Renal pelvis (tissue), 4 donors: ENCODE measurements around the gene PCNA. TPM values are rescaled to one million over a fixed set of nuclear protein-coding genes. Genes with fewer than 3 reads are reported as not detected.

Source experiments
- DNase-seq: peaks from one replicate; pipeline ENCODE4 v3.0.0-alpha.2; 2013
- polyA plus RNA-seq, 3 donors: library from polyadenylated mRNA; unstranded; fragments of 120-200 nt; gene quantifications; one replicate each; pipeline ENCODE4 v1.2.1, GENCODE V29; 2013; ENCODE audit not compliant: insufficient read length in 3 of 3

Gene PCNA
- polyA plus RNA-seq, 3 donors: 157 to 190 (median 161) TPM

DNA sequence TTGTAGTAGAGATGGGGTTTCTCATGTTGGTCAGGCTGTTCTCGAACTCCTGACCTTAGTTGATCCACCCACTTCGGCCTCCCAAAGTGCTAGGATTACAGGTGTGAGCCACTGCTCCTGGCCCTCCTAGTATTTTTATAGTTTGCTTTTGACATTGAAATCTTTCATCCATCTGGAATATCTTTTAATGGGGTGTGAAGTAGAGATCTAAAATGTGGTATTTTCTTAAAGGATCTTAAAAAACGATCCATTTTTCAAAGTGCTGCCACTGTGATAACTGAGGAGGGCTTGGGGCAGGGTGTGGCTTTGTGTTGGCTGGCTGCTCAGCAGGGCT is 30.1 kb upstream of the PCNA start:
- DNase-seq: no peak

DNA sequence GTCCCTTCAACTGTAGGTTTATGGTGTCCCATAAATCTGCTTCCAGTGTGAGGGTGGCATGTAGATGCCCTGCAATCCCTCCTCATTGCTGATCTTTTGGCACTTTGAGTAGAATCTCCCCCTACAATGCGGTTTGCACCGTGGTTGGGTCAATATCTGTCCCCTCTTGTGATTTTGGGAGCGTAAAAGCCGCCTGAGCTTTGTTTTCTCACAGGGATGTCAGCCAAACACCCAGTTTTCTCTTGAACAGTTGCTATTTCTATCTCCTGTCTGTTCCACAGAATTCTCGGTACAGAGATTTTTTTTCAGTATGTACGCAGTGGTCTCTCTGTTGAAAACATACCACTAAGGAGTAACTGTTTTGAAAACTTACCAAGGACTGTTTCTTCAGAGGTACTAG is 28.8 kb upstream of the PCNA start:
- no peak for DNase-seq

DNA sequence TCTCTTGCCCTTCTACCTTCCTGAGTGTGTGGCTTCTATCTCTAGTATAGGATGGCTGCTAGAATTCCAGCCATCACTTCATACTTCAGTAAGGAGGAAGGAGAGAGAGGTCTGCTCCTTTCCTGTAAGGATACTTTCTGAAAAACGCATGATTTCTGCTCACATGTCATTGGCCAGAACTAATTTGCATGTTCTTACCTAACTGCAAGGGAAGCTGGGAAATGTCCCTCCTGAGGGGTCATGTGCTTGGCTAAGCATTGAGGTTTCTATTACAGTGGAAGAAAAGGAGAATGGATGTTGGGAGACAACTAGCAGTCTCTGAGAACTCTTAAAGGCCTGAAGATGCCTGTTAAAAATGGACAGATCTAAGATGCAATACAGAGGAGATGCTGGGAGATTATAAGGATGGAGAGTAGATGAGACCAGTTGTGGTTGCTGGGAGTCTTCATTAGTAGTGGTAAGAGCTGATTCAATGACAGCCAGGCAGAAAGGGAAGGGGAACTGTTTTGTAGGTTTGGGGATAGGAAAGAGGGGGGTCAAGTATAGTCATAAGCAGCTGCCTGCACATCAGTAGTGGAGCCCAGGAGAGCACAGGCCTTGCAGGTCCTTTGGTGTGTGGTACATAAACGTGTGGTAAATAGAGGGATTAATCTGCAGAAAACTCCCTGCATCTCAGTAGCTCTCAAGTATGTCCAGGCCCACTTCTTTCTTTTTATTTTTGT is 27.3 kb upstream of the PCNA start:
- no peak for DNase-seq

DNA sequence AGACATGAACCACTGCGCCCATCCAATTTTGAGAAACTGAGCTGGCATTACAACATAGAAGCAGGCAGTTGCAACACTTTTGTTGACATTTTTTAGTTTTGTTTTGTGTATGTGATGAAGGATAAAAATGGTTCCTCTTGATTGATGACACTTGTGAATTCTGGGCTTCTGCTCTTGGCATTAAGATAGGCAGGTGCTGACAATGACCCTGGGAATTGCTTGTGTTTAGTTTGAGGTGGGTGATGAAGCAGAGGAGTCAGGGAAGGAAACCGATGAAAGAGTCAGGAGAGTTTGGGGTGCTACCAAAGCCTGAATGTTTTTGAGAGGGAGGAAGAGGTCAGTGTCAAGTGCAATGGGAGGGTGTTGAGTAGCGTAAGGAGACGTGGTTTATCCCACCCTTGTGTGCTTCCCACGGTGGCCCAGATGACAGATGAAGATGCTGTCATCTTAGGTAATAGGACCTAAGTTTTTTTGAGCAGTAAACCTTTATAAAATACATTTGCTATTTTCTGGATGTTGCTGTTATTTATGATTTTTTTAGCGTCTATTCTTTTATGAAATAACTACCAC is 26.4 kb upstream of the PCNA start:
- DNase-seq: no peak

DNA sequence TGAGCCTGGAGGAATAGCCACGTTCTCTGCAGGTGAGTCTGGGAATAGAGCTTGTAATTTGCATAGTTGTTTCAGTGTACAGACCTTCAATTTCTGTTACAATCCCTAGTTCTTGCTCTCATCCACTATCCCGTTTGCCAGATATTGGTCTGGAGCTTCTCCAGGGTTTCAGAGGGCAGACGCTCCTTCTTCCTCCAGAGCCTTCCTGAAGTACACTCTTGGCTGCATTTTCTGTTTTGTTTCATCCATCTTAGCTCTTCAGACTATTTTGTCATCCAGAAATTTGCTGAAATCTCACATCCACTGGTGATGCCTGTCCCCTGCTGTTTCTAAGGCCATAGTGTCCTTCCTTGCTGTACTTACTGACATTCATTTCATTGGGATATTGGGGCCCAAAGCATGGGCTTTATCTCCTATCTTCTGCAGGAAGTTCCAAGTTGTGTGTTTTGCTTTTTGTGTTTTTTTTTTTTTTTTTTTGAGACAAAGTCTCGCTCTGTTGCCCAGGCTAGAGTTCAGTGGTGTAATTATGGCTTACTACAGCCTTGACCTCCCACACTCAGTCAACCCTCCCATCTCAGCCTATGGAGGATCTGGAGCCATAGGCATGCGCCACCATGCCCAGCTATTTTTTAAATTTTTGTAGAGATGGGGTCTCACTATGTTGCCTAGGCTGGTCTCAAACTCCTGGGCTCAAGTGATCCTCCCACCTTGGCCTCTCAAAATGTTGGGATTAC is 25.8 kb upstream of the PCNA start:
- DNase-seq: no peak

DNA sequence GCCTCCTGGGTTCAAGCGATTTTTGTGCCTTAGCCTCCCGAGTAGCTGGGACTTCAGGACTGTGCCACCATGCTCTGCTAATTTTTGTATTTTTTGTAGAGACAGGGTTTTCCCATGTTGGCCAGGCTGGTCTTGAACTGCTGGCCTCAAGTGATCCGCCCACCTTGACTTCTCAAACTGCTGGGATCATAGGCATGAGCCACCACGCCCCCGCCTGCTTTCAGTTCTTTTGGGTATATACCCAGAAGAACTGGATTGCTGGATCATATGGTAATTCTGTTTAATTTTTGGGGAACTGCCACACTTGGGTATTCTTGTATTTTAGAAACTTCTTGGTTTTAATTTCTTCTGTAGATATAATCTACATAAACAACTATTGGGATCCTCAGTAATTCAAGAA is 24.1 kb upstream of the PCNA start:
- no peak for DNase-seq

DNA sequence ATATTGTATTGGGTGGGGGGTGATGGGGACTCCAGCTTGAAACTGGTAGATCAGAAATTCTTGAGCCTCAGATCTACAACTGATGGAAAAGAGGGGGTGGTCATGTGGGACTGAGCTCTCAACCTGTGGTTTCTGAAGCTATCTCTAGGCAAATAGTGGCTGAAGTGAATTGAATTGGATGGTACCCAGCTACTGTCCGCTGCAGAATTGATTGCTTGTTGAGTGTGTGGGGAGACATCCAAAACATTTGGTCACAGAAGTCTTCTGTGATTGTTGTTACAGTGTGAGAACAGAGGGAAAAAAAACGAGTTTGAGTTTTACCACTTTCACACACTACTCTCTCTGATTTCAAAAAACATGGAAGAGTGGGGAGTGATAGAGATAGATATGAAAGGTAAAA is 21.9 kb upstream of the PCNA start:
- DNase-seq: no peak

DNA sequence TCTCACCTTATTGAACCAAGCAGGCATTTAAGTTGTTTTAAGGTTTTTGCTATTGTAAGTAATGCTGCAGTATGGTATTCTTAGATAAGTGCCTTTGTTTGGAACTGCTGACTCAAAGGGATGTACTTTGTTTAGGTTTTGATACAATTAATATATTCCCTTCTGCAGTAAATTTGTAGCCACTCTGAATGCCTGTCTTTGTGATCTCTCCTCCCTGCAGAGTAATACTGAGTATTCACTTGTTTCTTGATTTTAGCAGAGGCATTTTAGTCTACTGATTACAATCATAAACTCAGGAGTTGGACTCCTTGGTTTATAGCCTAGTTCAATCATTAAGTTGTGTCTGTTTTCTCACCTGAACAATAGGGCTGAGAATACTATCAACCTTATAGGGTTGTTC is 20.4 kb upstream of the PCNA start:
- no peak for DNase-seq

DNA sequence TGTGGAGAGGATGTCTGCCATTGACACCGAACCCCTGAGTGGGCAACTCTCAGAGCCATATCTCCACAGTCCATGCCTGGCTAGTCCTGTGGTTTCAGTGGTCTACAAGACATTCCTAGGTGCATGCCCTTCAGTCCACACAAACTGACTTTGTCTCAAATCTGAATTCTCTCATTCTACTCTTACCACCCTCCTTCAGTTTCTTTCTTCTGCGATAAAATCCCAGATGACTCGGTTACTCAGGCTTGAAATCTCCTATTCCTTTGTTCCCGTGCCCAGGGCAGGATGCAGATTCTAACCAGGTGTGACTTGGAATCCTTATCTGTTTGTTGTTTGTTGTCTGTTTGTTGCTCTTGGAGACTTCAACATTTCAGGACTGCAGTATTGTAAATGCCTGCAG is 16.3 kb upstream of the PCNA start:
- no peak for DNase-seq

DNA sequence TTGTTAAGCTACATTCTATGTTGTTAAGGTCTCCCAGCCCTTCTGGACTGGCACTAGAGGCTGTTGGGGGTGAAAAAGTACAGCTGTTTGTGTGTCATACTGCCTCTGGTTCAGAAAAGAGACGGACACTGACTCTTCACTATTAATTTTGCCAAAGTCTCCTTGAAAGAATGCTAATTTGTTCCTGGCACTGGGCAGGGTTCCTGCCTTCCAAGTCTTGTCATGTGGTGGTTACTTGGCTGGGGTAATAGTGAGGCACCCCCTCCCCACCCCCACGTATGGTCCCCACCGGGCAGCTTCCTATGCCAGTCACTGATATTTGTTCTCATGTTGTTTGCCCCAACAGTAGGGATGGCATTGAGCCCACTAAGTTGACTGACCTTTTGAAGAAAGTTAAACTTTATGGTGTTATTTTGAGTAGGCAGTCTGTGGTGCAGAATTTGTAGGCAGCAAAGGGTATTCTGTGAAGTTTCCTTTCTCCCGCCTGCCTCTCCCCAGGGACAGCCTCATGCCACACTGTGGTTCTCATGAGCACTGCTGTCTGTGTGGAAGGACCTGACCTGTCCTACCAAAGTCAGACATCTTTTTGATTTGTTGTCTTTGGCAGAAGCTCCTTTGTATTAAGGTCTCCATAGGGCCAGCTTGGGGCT is 15.7 kb upstream of the PCNA start:
- no peak for DNase-seq

DNA sequence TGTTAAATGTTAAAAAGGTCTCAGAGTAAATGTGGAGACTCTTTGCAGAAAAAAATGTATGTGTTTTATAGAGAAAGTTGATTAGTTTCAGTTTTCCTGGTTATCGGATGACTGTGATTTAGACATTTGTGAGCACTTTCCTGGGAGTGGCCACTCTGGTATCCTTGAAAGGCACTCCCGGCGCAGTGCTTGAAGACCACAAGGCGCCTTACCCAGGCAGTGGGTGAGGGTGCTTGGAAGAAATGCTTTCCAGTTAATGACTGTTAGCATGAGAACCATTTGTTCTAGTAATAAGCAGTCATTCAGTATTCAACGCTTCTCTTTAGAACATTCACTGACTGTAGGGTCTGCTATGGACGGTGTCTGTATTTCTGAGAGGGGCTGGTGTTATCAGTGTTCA is 14.2 kb upstream of the PCNA start:
- no peak for DNase-seq

DNA sequence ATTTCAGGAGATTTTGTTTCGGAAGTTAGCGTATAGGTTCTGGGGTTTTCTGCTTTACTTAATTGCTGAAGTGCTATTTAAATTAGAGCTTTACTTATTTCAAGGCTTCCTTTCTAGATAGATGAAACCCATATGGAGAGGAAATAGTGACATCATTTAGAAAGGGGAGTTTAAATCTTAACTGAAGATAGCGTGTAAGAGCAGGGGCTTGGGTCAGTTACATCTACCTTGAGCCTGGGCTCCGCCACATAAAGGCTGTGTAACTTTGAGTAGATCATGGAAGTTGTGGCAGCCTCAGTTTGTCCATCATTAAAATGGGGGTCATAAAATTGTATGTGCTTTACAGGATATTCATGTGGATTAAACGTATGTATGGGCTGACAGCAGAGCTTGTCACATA is 11.7 kb upstream of the PCNA start:
- no peak for DNase-seq

DNA sequence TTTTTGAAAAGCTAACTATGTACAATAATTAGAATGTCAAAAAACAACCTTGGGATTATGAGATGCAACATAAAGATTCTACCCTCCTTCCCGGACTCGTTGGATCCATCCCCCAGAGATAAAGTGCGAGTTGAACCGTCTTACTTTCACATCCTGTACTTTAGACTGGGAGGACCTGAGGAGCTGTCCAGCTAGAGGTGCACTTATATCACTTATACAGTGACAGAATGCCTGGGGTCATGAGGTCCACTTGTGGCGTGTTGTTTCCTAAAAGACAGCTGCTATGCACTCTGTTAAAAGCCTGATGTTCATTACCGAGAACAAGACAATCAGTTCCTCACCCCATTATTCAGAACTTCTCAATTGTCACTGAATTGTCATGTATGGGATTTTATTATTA is 9.1 kb upstream of the PCNA start:
- no peak for DNase-seq

DNA sequence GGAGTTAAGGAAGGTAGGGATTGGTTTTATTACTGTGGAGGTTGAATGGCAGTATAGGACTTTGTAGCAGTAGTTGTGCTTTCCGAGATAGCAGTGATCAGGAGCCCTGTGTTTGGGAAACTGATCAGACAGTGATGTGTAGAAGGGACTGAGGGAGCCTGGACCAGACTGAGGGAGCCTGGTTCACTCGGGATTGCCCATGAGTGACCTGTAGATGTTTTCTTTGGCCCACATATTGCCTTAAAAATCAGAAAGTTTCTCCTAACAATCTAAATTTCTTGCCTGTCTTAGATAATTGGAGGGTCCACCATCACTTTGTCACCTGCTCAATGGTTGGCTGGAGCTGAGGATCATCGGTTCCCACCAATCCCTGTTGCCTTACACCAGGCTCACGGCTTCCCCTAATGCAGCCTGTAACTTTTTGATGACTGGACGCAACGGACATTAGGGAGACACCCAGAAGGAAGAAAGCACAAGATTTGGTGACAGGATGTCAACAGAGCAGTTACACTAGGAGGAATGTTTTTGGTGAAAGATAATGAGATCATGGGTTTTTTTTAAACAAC is 8.2 kb upstream of the PCNA start:
- no peak for DNase-seq

DNA sequence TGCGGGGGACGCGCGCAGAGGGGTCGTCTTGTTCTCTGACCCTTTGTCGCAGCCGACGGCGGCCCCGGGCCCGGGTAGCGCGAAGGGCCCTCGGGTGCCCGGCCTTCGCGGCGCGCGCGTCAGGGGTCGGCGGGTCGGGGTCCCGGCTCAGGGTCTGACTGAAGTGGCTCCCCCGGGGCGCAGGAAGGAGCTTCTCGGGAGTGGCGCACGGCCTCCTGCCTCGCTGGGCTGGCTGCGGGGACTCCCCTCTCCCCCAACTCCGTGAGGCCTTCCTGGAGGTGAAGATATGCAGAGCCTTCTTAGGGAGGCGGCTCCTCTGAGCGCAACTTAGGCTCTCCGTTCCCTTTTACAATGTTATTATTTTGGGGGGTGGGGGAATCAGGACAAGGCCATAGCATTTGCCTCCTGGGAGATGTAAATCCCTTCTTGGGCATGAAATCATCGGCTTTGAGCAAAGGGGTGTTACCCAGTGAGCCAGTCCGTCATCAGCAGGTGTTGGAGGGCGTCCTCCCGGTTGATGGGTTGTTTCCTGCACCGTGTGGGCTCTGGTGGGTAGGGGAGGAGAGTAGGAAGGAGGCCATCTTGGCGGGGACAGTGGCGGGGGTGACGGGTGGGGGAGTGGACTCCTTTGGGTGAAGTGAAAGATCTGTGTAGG is 7.6 kb upstream of the PCNA start:
- DNase-seq: peak; percentile 65

DNA sequence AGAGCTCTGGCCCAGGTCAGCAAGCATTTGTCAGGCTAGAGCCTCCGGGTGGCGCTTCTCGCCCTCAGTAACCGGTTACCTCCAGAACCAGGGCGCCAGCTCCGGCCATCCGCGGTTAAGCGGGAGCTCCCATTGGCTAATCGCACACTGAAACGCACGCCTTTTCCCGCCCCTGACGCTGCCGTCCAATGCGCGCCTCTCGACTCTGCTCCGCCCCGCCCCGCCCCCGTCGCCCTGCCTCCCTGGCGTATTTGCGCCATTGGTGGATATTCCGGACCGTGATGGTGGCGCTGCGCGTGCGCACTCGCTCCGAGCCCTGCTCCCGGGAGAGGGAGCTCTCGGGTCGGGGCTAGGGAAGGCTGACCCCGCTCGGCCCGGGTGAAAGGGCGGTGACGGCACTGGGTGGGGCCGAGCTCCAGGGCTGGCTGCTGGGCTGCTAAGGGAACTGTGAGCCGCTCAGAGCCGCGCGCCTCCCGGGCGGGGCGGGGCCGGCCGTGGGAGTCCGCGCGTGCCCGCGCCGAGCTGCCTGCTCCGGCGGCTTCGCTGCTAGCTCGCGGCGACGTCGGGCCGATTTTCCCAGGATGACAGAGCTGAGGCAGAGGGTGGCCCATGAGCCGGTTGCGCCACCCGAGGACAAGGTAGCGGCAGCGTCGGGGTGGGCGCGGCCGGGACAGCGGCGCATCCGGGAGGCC is 6.9 kb upstream of the PCNA start, which contains the start of gene CDS2:
Gene CDS2, plus strand, starts transcription at position 497 of the 692 bp plus-strand sequence. Its CDS starts 85 bp downstream, at position 582.
- peak; percentile 99 for DNase-seq

DNA sequence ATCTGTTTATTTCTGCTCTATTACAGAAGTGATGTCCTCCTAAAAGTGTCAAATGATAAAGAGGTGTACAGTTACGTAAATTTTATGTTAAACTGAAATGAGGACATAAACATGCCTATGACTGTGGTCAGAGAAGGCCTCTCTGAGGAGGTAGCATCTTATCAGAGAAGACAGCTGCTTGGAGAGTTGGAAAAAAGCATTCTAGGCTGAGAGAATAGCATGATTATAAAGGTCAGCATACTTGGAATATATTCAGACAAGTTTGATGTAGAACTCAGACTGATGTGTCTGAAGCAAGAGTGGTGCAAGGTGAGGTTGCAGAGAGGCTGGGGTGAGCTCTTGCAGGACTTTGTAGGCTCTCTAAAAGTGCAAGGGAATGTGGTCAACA is 3.1 kb upstream of the PCNA start:
- no peak for DNase-seq

DNA sequence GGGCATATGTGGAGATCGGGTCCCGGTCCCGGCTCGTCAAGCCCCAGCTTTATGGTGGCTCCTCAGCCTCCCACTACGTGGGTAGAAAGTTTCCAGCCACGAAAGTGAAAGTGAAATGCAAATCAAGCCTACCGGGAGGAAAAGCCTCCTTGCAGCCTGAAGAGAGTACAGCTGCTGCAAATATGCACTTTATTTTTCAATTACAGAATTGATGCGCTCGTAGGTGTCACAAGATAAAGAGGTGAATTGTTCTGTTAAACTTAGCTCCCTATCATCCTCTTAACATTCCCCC is 373 bp upstream of the PCNA start:
- no peak for DNase-seq

DNA sequence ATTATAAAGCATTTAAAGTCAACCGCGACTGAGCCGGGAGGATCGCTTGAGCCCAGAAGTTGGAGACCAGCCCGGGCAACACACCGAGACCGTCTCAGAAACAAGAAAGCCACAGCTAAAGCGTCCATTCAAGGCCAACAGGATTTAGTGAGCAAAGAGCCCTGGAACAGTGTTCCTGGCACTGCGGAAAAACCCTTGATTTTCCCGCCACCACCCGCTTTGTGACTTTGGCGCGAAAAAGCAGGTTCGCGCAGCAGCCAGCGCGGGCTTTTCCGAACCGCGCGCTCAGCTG is 669 bp downstream of the PCNA start:
- DNase-seq: no peak

DNA sequence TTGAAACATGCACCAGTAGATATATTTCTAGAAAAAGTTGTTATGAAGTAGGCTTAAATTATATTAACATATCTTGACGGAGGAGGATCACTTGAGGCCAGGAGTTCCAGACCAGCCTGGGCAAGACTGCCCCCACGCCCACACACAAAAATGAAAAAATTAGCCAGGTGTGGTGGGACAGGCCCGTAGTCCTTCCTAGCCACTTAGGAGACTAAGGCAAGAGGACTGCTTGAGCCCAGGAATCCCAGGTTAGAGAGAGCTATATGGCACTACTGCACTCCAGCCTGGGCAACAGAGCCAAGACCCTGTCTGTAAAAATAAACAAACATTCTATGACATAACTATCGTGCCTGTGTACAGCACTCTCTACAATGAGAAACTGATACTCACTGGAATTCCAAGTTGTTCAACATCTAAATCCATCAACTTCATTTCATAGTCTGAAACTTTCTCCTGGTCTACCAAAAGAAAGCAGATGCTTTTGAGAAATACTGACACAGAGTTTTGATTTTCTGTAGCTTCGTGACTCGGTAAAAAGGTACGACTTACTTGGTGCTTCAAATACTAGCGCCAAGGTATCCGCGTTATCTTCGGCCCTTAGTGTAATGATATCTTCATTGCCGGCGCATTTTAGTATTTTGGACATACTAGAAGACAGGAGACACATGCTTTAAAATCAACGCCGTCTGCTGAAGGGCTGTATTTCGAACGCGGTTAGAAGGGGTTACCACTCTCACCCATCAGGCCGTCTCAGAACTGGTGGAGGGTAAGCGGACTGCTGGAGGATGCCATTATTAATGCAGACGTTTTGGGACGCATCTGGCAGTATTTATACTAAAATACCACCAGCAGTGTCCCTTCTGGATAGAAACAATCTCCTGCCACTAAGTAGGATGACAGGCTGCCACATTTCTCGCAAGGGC is 1.3 kb downstream of the PCNA start:
- DNase-seq: no peak

DNA sequence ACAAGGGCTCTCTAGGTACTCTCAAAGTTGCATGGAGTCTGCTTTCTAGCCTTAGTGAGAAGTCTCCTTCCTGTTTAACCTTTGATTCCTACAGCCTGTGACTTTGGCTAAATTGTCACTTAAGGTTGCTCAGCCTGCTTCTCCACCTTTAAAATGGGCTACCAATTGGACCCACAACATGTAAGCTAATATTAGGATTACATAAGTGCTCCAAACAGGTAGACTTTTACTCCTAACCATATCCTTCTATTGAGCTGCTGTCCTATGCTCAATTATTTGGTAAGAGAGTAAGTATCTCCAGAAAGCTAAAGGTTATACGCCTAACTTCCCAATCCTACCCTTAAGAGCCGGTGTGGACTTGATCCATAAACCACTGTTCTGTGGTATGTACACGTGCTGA is 2.9 kb downstream of the PCNA start:
- DNase-seq: no peak
